Measurements from ENCODE around the gene SPTSSA.
"Not testable (repeated sequence)": the region's sequence is repeated elsewhere in the genome, so short reads cannot be mapped to it uniquely, and the experiment has no call there.

Gene SPTSSA

GRCh38 chr14:34453226-34453625 is 8.8 kb downstream of the SPTSSA start:
- Mint-ChIP-seq H3K9me3 (no peaks in the 10 kb centered on the region), H3K27ac (no peak overlapping the region), H3K4me1 (no peaks in the 10 kb centered on the region), H3K36me3 (ENCODE audit: low read depth) (peaks cover 16% of the 10 kb centered on the region), H3K4me3 (no peak overlapping the region), H3K27me3 (no peaks in the 10 kb centered on the region)
- ATAC-seq (no peak), DNase-seq (no peak)

DNA sequence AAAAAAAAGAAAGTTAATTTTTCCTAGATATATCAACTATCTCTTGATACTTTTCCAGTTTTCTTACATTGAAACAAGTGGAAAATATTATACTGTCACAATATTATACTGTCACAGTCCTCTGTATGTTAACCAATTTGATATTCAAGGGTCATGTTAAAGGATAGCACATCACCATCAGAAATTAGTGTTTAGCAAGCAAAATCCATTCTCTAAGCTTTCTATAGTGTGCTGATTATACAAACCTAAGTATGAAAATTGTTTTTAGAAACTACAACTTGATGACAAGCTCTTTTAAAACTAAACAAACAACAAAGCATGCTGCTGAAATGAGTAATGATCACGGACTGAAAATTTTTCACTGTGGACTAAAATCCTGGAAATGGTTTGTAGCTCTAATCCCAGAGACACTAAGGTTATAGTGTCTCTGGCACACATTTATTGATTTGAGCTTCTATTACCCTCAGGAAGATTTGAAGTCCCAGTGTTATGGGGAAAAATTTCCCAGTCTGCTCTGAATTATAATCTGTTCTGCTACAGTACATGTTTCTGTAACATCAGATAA is 9.7 kb downstream of the SPTSSA start:
- Mint-ChIP-seq H3K27ac (no peak overlapping the region), H3K36me3 (ENCODE audit: low read depth) (peaks cover 19% of the 10 kb centered on the region), H3K4me1 (no peaks in the 10 kb centered on the region), H3K9me3 (no peaks in the 10 kb centered on the region), H3K27me3 (no peaks in the 10 kb centered on the region), H3K4me3 (no peak overlapping the region)
- ATAC-seq (no peak), DNase-seq (no peak)

- H3K27me3 Mint-ChIP-seq: no peaks in the 10 kb centered on the region
- no peak overlapping the region for H3K27ac Mint-ChIP-seq
- peaks cover 19% of the 10 kb centered on the region for H3K36me3 Mint-ChIP-seq (ENCODE audit: low read depth)
- no peaks in the 10 kb centered on the region for H3K4me1 Mint-ChIP-seq
- no peak for DNase-seq
- no peak overlapping the region for H3K4me3 Mint-ChIP-seq
- no peak for ATAC-seq
- H3K9me3 Mint-ChIP-seq: no peaks in the 10 kb centered on the region
Measured at GRCh38 chr14:34450958-34451357, 11.1 kb downstream of the SPTSSA start.

DNA sequence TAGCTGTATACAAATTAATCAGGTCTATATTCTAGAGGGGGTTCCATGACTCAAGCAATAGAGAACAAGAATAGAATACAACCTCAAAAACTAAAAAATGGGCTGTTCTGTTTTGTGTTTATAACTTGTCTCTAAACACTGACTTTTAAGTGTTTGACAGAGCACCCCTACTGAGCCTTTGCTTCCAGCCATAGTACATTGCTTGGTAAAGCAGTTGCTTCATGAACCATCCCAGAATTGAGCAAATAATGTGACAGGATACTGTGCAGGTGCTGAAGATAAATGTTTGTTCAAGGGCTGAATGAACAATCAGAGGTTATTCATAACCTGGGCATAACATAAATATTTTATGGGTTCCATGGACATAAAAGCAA is 11.5 kb downstream of the SPTSSA start:
- DNase-seq (no peak), ATAC-seq (no peak)
- H3K27me3 Mint-ChIP-seq: no peaks in the 10 kb centered on the region
- no peak overlapping the region for H3K27ac Mint-ChIP-seq
- H3K36me3 Mint-ChIP-seq (ENCODE audit: low read depth): peaks cover 18% of the 10 kb centered on the region
- H3K9me3 Mint-ChIP-seq: no peaks in the 10 kb centered on the region
- no peaks in the 10 kb centered on the region for H3K4me1 Mint-ChIP-seq
- H3K4me3 Mint-ChIP-seq: no peak overlapping the region

- peaks cover 18% of the 10 kb centered on the region for H3K36me3 Mint-ChIP-seq (ENCODE audit: low read depth)
- no peaks in the 10 kb centered on the region for H3K4me1 Mint-ChIP-seq
- H3K27me3 Mint-ChIP-seq: no peaks in the 10 kb centered on the region
- no peak for ATAC-seq
- H3K27ac Mint-ChIP-seq: no peak overlapping the region
- H3K4me3 Mint-ChIP-seq: no peak overlapping the region
- H3K9me3 Mint-ChIP-seq: no peaks in the 10 kb centered on the region
- no peak for DNase-seq
Measured at GRCh38 chr14:34449819-34450541, 12.1 kb downstream of the SPTSSA start.

DNA sequence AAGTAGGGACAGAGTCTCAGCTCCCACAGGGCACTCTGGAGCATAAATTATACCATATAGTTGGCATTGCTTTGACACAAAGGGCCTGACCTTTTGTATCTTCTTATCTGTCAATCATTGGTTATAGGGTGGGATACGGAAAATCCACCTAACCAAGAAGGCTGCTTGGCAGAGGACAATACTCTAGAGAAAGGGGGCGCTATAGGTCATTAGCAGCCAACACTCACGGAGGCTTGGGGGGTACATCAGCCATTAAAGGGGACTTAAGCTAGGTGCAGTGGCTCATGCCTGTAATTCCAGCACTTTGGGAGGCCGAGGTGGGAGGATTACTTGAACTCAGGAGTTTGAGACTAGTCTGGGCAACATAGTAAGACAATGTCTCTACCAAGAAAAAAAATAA is 22.9 kb downstream of the SPTSSA start:
- H3K4me1 Mint-ChIP-seq: peaks cover 11% of the 10 kb centered on the region
- no peak for DNase-seq
- H3K27me3 Mint-ChIP-seq: no peaks in the 10 kb centered on the region
- ATAC-seq: no peak
- no peak overlapping the region for H3K27ac Mint-ChIP-seq
- peaks cover 10% of the 10 kb centered on the region for H3K36me3 Mint-ChIP-seq (ENCODE audit: low read depth)
- H3K9me3 Mint-ChIP-seq: no peaks in the 10 kb centered on the region
- no peak overlapping the region for H3K4me3 Mint-ChIP-seq

- H3K4me1 Mint-ChIP-seq: peaks cover 11% of the 10 kb centered on the region
Measured at GRCh38 chr14:34438438-34438837, 23.6 kb downstream of the SPTSSA start.

GRCh38 chr14:34437729-34438080 is 24.3 kb downstream of the SPTSSA start:
- DNase-seq: no peak
- no peaks in the 10 kb centered on the region for H3K9me3 Mint-ChIP-seq
- H3K27me3 Mint-ChIP-seq: no peaks in the 10 kb centered on the region
- H3K27ac Mint-ChIP-seq: no peak overlapping the region
- peaks cover 8% of the 10 kb centered on the region for H3K36me3 Mint-ChIP-seq (ENCODE audit: low read depth)
- peaks cover 11% of the 10 kb centered on the region for H3K4me1 Mint-ChIP-seq
- no peak overlapping the region for H3K4me3 Mint-ChIP-seq
- no peak for ATAC-seq

More at GRCh38 chr14:34438438-34438837, 23.6 kb downstream of the SPTSSA start:
- Mint-ChIP-seq H3K27ac (no peak overlapping the region), H3K36me3 (ENCODE audit: low read depth) (peaks cover 10% of the 10 kb centered on the region), H3K27me3 (no peaks in the 10 kb centered on the region), H3K4me3 (no peak overlapping the region), H3K9me3 (no peaks in the 10 kb centered on the region)
- ATAC-seq: no peak
- DNase-seq: no peak

- H3K27ac Mint-ChIP-seq: no peak overlapping the region
- peaks cover 11% of the 10 kb centered on the region for H3K4me1 Mint-ChIP-seq
- H3K4me3 Mint-ChIP-seq: no peak overlapping the region
- no peaks in the 10 kb centered on the region for H3K27me3 Mint-ChIP-seq
- H3K9me3 Mint-ChIP-seq: no peaks in the 10 kb centered on the region
- H3K36me3 Mint-ChIP-seq (ENCODE audit: low read depth): peaks cover 3% of the 10 kb centered on the region
- ATAC-seq (no peak), DNase-seq (no peak)
Measured at GRCh38 chr14:34436960-34437728, 24.9 kb downstream of the SPTSSA start.

DNA sequence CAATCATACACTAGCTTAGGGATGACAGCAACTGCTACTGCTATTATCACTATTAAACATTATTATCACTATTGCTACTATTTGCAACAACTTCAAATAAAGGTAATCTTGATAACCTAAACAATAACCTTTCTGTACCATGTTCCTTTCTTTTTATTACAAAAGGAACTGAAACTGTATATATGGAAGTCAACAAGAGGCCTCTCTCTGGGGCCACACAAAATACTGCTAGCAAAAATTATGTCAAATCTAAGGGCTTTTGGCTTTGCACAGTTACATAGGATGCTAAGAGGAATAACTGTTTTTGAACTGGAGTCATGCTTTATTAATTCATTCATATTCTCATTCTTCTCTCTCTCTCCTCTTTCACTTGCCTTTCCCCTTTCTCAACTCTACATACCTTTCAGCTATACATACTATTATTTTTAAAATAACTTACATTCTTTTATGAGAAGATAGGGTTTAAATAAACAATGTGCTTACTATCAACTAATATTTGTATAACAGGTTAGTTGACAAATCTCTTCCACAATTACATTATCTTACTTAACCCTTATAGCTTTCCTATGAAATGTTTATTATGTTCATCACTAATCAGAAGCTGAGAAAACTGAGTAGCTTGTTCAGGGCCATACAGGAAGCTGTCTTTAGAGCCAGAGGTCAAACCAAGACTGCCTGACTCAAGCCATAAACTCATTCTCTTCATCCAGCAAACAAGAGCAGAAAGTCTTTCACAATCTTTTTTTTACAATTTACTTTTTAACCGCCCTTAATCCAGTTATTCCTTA is 25.7 kb downstream of the SPTSSA start:
- ATAC-seq (no peak), DNase-seq (no peak)
- H3K27ac Mint-ChIP-seq: no peak overlapping the region
- no peak overlapping the region for H3K4me3 Mint-ChIP-seq
- no peaks in the 10 kb centered on the region for H3K27me3 Mint-ChIP-seq
- H3K36me3 Mint-ChIP-seq (ENCODE audit: low read depth): peaks cover 2% of the 10 kb centered on the region
- H3K4me1 Mint-ChIP-seq: peaks cover 9% of the 10 kb centered on the region
- H3K9me3 Mint-ChIP-seq: no peaks in the 10 kb centered on the region

- no peaks in the 10 kb centered on the region for H3K27me3 Mint-ChIP-seq
- no peak for ATAC-seq
- no peak for DNase-seq
- H3K4me3 Mint-ChIP-seq: no peak overlapping the region
- H3K36me3 Mint-ChIP-seq (ENCODE audit: low read depth): peaks cover 2% of the 10 kb centered on the region
- no peak overlapping the region for H3K27ac Mint-ChIP-seq
- H3K9me3 Mint-ChIP-seq: no peaks in the 10 kb centered on the region
- H3K4me1 Mint-ChIP-seq: peaks cover 8% of the 10 kb centered on the region
Measured at GRCh38 chr14:34433957-34434356, 28.1 kb downstream of the SPTSSA start.

- H3K27me3 Mint-ChIP-seq; H3K4me3 Mint-ChIP-seq; H3K9me3 Mint-ChIP-seq; H3K36me3 Mint-ChIP-seq (ENCODE audit: low read depth); H3K27ac Mint-ChIP-seq; DNase-seq; H3K4me1 Mint-ChIP-seq; ATAC-seq: not testable (repeated sequence)
Measured at GRCh38 chr14:34428102-34428466, 34.0 kb downstream of the SPTSSA start.

DNA sequence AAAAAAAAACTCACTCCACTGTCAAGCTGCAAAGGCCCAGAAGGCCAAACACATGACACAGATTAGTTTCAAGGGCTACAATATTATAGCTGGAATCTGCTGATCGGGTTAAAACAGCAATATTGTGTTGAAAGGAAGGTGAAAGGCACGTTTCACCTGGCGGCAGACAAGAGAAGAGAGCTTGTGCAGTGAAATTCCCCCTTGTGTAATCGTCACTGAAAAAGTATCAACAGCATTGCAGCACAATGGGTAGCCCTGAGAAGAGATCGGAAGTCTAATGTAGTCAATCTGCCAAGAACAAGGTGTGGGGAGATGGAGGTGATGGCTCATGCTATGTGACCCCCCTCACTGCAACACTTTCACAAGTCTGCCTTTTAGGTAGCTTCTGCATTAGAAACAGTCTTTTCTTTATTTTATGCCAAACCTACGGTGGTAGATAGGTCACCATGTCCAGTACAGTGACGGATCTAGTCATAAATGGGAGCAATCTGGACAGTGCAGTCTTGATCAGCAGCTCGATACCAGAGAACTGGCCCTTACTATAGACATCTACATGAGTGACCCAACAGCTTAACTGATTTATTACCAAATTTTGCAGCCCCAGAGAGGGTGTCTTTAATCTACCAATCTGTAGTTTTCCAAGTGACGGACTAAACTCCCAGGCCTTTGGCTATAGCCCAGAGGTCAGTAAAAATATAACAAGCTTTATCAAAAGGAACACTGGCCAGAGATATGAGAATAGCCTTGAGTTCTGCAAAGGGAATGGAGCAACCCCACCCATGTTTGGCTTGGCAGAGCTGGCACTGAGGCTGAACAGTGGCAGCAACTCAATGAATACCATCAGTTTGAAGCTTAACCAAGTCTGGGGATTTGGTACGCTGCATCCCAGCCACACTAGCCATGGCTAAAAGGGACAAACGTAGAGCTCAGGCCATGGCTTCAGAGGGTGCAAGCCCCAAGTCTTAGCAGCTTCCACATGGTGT is 35.4 kb downstream of the SPTSSA start:
- no peak for DNase-seq
- Mint-ChIP-seq H3K4me3 (no peak overlapping the region), H3K4me1 (no peaks in the 10 kb centered on the region), H3K9me3 (peaks cover 1% of the 10 kb centered on the region), H3K36me3 (ENCODE audit: low read depth) (no peaks in the 10 kb centered on the region), H3K27me3 (peaks cover 5% of the 10 kb centered on the region), H3K27ac (no peak overlapping the region)
- no peak for ATAC-seq
